GM18499 (cell line): ENCODE measurements around the gene WWOX.

Source experiments
- ATAC-seq: cut with Tn5 transposase; IDR thresholded peaks from one replicate; pipeline ENCODE4 v1.9.1; 2021; ENCODE audit warnings: moderate number of reproducible peaks; ENCODE audit not compliant: insufficient read depth, unreplicated experiment

The WWOX gene

GRCh38 chr16:78321620-78322360 is 222.3 kb downstream of the WWOX start:
- ATAC-seq: no peak

DNA sequence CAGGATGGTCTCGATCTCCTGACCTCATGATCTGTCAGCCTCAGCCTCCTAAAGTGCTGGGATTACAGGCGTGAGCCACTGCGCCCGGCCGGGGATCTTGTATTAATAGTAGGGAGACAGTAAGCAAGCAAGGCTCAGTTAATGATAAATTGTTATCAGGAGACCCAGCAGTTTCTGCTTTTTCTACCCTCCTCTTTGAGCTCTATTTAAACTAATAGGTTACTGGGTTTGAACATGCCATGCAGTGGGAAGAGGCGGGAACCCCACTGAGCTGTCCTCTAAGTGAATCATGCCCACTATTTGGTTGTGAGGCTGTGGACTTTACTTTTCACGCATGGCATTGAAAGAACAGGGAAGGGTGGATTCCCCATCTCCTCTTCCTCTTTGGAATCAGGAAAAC is 223.9 kb downstream of the WWOX start:
- no peak for ATAC-seq

DNA sequence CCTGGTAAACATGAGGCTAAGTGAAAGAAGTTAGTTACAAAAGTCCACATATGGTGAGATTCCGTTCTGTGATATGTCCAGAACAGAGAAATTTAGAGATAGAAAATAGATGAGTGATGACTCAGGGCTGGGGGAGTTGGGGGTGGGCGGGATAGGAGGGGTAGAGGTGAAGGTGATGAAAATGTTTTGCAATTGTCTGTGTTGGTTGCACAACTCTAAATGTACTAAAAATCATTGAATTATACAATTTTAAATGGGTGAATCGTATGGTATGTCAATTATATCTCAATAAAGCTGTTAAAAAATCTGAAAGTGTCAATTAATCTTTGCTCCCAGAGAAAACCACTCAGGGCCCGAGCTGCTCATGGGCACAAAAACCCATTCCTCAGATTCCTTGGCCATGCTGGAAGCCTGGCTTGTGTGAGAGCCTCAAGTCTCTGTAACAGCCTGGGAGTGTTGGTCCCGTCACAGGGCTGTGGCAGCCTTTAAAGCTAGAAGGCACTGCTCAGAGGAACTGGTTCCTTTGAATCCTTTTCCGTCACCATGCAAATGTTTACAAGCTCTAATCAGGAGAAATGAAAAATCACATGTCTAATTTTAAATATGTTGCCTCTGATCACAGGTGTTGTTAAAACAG is 225.3 kb downstream of the WWOX start:
- no peak for ATAC-seq

GRCh38 chr16:78325468-78326352 is 226.3 kb downstream of the WWOX start:
- no peak for ATAC-seq

- no peak for ATAC-seq
Measured at GRCh38 chr16:78326731-78327130, 227.3 kb downstream of the WWOX start.

DNA sequence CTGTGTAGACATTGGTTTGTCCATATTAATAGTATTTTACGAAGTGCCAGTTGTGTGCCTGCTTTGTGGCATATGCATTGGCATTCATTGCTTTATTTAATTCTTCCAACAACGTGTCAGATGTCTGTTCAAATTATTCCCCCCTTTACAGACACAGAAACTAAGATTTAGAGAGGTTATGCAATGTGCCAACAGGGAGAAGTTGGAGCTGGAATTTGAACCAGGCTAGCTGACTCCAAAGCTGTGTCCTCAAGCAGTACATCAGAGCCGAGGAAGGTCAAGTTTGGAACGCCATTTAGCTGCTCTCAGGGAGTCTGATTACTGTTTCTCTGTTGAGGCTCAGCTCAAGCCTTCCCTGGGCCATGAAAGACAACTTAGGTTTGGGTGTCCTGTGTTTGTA is 232.3 kb downstream of the WWOX start:
- no peak for ATAC-seq

- no peak for ATAC-seq
Measured at GRCh38 chr16:78333808-78334207, 234.4 kb downstream of the WWOX start.

DNA sequence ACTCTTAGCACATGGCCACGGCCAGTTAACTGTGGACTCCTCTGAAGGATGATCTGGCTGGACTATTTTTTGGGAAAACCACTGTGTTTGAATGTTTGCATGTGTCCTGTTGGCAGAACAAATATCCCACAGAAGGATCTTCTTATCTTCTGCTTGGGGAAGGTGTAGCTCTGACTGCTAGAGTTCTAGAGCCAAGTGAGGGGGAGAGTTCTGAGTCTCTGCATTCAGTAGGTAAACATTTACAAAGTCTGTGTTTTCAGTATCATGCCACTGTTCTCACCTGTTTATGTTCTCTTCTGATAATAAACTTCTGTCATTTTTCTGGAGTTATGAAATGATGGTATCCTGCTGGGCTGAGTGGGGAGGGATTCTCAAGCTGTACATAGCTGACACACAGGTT is 241.1 kb downstream of the WWOX start:
- no peak for ATAC-seq

- no peak for ATAC-seq
Measured at GRCh38 chr16:78348068-78348467, 248.6 kb downstream of the WWOX start.

- ATAC-seq: no peak
Measured at GRCh38 chr16:78348886-78349285, 249.4 kb downstream of the WWOX start.

DNA sequence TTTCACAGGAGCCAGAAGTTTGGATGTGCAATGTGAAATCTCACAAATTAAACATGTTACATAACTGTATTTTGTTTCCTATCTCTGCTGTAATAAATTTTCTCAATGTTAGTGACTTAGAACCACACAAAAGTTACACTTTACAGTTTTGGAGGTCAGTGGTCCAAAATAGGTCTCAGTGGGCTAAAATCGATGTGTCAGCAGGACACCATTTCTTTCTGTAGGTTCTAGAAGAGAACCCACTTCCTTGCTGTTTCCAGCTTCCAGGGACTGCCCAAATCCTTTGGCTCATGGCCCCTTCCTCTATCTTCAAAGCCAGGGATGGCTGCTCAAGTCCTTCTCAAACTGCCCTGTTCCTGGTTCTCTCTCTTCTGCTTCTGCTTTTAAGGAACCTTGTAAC is 252.7 kb downstream of the WWOX start:
- ATAC-seq: no peak

GRCh38 chr16:78353640-78354275 is 254.3 kb downstream of the WWOX start:
- ATAC-seq: no peak

GRCh38 chr16:78362524-78363135 is 263.2 kb downstream of the WWOX start:
- ATAC-seq: no peak

GRCh38 chr16:78363843-78364555 is 264.5 kb downstream of the WWOX start:
- no peak for ATAC-seq

GRCh38 chr16:78364556-78364880 is 265.1 kb downstream of the WWOX start:
- no peak for ATAC-seq

- no peak for ATAC-seq
Measured at GRCh38 chr16:78365366-78365765, 265.9 kb downstream of the WWOX start.

DNA sequence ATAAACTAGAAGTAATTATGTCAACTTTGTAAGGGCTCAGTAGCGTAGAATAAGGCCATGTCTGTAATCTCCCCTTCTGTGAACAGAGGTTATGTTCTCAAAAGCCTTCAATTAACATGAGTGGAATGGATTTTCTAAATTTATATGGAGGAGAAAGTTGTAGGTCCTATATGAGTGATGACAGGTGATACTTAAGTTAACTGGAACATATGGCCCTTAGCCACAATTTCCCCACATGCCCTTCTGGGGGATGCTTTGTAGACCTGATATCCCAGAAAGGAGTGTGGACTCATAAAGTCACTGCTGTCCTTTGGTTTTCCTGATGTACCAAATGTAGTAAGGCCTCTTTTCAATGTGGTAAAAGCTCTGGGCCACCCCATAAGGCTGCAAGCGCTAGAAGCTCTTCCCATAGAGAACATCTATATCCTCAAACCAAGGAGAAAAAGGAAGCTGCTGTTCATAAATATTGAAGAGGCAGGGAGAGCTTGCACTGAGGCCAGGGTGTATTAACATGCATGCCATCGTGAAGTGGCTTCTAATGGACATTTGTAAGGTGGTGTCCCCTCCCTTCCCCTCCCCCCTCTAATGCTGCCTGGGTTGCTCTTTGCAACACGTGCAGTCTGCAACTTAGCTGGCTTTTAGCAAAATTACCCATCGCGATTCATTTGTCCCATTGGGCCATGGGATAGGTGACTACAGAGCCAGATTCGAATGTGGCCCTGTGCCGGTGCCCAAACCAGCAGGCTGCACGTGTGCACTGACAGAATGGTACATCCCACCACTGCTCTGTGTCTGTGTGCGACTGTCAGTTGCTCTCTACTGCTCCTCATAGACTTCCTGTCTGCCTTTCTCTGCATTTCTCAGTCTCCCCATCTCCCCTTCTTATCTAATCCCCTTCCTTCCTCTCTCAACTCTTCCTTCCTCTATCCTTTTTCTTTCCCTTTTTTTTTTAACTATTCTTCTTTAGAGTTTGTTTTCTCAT is 269.0 kb downstream of the WWOX start:
- ATAC-seq: no peak

DNA sequence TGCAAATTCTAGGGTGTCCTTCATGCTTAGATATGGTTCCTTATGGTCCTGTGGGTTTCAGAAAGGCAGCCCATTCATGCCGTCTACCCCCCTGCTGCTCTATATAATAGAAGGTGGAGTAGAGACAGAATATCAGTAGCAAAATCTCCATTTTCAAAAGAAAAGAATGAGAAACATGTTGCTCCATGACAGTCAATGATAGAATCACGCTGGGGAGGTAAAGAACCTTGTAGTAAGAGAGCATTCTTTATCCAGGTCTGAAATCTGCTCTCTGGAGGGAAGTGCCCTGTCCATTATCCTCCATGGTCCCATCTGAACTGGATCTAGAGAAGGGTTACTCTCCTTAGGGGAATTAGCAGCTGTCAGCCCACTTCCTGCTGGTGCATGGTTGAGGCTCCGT is 272.8 kb downstream of the WWOX start:
- no peak for ATAC-seq
